GM18951 (cell line): ENCODE measurements around the gene NTNG2.

Experiments used
- POLR2A ChIP-seq: IDR thresholded peaks from 4 replicates; pipeline ENCODE4 v1.6.1; 2011; ENCODE audit warnings: mild to moderate bottlenecking; ENCODE audit not compliant: insufficient read length, insufficient read depth; ENCODE audit errors: extremely low read depth
- in situ Hi-C: fragments of 300-500 bp; cut with MboI; formaldehyde crosslinking; loops from one replicate; pipeline ENCODE4 v1.12.0; 2022; ENCODE audit warnings: low sequenced_read_pairs, mixed read lengths, inconsistent platforms; ENCODE audit not compliant: unreplicated experiment

Gene NTNG2

DNA sequence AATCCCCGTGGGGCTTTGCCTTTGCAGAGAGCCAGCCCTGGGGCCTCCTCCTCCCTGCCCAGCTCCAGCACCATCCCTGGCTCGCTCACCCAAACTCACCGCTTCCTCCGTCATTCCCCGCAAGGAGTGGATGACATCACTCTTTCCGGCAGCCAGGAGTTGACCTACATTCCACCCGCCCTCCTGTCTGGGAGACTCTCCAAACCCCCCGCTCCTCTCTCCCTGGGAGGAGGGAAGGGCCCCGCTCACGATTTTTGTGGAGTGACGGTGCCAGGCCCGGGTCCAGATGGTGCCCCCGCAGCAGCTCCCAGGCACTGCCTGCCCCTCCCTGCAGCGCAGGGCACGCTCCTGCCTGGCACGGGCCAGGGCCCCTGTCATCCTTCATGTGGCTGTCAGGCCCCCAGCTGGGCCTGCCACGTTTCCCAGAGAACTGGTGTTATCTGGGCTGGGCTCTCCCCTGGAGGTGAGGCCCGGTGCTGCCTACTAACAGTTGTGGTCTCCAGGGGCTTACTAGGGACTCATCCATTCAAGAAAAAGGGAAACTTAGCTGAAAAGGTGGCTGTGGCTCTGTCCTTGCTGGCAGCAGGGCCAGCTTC, 52.3 kb downstream of the NTNG2 start:
- in situ Hi-C loops, result no loop called here
- TF ChIP-seq POLR2A, result no peak

DNA sequence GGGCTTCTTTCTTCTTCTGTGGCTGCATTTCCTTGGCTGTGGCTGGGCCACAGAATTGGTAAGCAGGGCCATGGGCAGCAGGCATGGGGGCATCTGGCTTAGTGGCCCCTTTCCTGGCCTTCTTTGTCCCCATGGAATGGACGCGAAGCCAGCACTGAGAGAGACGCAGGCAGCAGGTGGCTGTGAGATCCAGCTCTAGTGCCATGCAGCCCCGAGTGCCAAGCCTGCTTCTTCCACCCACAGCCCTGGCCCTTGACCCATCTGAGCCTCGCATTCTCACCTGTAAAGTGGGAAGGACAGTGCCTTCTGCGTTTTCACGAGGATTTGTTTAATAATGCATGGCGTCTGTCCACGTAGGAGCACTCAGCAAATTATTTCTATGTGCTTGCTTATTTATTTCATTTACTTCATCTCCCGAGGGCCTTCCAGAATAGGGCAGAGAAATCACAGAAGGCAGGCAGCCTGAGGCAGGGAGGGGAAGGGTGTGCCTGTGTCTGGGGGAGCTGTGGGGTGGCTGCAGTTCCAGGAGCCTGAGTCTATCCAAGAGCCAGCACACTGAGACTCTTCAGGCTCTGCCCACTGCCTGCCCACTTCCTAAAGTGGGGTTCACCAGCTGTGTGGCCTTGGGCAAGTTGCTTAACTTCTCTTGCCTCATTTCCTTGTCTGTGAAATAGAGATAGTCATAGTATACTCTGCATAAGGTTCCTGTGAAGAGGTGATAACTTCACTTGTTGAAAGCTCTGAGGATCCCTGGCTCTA, 55.2 kb downstream of the NTNG2 start:
- in situ Hi-C loops, result no loop called here
- no peak for TF ChIP-seq POLR2A

DNA sequence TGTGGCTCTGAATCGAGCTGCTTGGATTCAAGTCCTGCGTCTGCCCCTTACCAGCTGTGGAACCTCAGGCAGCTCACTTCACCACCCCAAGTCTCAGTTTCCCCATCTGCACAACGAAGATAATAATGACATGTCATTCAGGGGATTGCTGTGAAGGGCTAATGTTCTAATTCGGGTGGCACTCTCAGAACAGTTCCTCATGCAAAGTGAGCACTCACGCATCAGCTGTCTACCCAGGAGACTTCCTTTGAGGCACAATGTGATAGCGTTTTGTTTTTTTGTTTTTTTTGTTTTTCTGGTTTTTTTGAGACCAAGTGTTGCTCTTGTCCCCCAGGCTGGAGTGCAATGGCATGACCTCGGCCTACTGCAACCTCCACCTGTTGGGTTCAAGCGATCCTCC, 56.4 kb downstream of the NTNG2 start:
- in situ Hi-C loops, result no loop called here

DNA sequence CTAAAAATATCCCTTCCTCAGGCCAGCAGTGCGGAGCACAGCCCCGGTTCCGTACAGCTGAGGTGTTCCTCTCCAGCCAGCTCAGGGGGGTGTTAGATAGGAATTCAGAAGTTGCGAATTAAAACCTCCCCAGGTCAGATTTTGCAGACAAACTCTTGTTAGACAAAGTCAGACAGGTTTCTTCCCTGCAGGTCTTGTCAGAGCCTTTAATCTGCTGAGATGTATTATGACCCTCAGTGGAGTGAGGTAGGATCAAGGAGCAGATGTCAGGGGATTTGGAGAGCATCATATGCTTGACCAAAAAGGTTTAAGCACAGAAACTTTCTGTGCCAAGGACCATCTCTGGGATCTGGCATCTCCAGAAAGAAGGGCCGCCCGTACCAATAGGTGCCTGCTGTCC, 60.1 kb downstream of the NTNG2 start:
- in situ Hi-C loops, result no loop called here
- TF ChIP-seq POLR2A, result no peak

More for the DNA sequence above, 56.4 kb downstream of the NTNG2 start:
- no peak for TF ChIP-seq POLR2A

DNA sequence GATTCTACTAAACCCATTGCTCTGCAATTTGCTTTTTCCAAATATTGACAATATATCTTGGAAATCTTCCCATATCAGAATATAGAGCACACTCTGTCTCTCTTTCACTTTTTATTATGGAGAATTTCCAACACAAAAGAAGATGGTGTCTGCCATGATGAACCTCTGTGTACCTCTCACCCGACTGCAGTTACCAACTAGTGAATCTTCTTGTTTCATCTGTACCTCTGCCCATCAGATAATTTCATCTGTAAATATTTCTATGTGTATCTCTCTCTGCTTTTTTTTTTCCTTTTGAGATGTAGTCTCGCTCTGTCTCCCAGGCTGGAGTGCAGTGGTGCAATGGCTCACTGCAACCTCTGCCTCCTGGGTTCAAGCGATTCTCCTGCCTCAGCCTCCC, 62.8 kb downstream of the NTNG2 start:
- TF ChIP-seq POLR2A, result no peak
- in situ Hi-C loops, result no loop called here

DNA sequence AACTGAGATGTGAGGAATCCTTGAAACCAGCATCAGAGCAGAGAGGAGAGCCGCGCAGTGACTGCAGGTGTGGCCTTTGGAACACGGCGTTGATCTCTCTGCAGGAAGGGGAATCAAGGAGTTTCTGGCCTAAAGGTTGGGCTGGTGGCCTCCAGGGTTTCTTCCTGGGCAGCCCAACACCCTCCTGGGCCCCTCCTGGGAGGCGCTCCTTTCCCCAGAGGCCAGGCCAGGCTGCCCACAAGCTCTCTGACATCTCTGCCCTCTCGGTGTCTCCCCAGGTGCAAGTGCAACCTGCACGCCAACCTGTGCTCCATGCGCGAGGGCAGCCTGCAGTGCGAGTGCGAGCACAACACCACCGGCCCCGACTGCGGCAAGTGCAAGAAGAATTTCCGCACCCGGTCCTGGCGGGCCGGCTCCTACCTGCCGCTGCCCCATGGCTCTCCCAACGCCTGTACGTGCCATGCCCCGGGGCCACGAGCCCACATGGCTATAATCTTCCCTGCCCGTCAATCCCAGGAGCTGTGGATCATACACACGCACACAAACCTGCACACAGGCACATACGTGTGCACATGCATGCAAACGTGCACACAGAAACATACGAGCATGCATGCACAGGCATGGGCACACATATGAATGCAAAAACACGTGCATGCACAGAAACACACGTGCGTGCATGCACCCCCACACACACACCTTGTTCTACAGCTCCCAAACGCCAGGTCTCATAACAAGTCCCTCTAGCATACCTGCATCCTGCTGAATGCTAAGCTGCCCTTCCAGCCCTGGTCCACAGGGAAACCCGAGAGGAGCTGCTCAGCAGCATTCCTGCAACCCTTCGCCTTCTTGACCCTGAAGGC, 64.9 kb downstream of the NTNG2 start:
- no peak for TF ChIP-seq POLR2A
- in situ Hi-C loops, result no loop called here

DNA sequence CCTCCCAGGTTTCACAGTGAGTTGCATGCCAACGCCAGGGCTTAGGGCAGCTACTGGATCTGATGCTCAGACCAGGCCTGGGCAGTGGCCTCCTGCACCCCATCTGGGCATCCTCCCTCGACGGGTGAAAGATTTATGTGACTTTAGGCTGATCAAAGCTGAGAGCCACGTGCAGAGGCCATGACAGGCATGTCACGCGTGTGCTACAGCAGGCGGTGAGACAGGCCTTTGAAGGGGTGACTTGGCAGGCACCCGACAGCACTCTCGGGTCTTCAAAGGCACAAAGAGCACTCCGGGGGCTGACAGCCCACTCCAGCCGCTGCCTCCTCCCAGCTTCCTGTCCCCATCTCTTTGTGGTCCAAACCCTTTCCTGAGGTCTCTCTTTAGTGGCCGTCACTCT, 66.2 kb downstream of the NTNG2 start:
- TF ChIP-seq POLR2A, result no peak
- in situ Hi-C loops, result no loop called here

DNA sequence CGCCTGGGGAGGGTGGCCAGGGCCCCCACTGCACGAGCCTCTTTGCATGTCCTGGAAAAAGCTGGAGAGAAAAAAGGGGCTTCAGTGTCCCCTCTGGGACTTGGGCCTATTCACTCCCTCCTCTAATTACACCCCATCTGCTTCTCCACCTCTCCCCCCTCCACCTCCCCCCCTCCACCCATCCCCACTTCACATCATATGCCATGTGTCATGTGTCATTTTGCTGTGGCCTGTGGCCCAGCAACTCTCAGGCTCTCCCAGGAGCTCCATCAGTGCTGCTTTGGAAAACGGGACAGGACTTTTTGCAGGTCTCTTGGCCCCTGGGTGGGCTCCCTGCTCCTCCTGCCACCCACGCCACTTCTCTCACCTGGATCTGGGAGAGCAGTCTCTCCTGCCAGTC, 68.7 kb downstream of the NTNG2 start:
- TF ChIP-seq POLR2A, result no peak
- in situ Hi-C loops, result loop anchor here (10.0 kb wide), 1 partner anchor 466 kb away; no protein-coding TSS in a partner anchor

DNA sequence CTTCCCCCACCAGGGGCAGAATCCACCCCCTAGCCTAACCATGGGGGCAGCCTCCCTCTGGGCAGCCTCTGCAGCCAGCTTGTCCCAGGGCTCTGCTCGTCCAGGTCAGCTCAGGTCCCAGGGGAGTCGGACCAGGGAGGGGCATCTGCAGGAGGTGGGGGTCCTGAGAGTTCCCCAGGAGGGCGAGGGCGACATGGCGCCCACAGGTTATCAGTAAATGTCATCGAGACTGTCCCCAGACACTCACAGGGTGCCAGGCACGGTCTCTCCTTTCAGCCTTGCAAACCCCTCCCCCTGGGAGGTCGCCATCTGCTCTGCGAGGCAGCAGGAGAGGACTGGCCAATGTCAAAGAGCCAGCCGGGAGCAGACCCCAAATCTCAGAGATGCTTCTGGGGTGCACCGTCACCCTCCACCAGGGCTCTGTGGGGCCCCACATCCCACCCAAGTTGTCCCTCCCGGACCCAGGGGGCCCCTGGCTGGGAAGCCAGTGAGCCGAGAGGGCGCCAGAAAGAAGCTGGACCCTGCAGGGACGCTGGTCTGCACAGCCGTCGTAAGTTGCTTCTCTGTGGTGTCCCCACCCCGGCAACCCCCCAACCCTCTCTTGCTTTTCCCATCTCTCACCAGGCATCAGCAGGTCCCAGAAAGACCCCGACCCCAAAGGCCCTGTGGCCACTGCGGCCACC, 69.3 kb downstream of the NTNG2 start:
- TF ChIP-seq POLR2A, result no peak
- in situ Hi-C loops, result loop anchor here (10.0 kb wide), 1 partner anchor 466 kb away; no protein-coding TSS in a partner anchor

DNA sequence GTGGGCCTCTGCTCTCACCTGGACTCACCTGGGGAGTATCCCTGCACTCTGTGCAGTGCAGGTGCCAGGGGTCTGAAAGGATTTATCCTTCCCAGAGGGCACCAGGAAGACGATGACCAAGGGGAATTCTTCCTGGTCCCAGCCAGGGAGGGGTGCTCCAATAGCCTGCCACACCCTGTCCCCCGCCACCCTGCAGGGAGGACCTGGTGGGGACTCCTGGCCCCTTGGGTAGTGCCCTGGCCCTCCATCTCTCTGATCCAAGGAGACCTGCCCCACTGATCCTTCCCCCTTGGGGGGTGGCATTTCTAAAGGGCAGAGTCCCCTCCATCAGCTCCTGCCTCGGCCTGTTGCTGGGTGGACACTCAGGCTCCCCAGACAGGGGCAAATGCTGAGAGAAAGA, 70.7 kb downstream of the NTNG2 start:
- in situ Hi-C loops, result loop anchor here (10.0 kb wide), 1 partner anchor 468 kb away; no protein-coding TSS in a partner anchor
- no peak for TF ChIP-seq POLR2A

DNA sequence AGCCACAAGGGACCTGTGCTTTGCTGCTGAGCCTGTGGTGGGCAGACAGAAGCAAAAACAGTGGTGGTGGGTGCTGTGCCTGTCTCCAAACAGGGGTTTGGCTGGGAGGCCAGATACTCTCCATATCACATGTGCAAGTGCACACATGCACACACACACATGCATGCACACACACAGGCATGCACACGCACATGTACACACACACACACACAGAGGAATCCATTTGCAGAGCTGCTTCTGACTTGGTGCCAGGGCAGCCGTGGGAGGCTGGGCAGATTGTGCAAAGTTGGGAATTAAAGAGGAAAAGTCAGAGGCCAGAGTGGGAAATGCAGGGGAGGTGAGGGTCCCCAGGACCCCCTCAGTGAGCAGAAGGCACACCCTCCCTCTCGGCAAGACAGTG, 71.3 kb downstream of the NTNG2 start:
- TF ChIP-seq POLR2A, result no peak
- in situ Hi-C loops, result loop anchor here (10.0 kb wide), 1 partner anchor 468 kb away; no protein-coding TSS in a partner anchor

DNA sequence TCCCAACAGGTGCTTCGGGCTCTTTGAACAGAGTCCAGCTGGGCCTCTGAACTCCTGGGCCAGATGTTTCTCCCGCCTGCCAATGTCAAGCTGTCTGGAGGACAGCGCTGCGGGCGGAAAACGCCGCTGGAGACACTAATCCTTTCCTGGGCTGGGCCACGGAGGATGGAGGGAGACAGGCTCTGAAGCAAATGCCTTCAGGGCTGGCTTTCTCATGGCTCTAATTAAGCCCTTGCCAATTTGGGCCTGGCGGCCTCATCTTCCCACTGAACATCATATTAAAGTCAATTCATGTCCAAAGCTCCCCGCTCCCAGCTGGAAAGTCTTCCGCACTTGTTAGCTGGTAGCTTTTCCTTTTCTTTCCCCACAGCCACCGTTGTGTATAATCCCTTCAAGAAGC, 72.7 kb downstream of the NTNG2 start:
- no peak for TF ChIP-seq POLR2A
- in situ Hi-C loops, result loop anchor here (10.0 kb wide), 1 partner anchor 470 kb away; no protein-coding TSS in a partner anchor

DNA sequence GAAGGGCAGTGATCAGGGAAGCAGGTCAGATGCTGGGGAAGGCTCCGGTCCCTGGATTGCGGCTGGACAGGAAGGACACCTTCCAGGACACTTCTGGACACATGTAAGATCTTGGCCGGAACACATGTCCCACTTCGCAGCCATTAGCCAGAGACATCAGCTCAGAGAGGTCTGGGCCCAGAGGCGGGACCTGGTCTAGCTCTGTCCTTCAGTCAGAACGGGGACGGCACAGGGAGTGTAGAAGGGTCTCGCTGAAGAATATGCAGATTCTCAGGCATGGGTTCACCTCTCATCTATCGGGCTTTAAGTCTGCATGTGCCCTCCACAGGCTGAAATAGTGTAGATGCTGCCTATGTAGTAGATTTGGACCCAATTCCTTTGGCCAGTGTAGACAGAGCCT, 73.3 kb downstream of the NTNG2 start:
- no peak for TF ChIP-seq POLR2A
- in situ Hi-C loops, result loop anchor here (10.0 kb wide), 1 partner anchor 470 kb away; no protein-coding TSS in a partner anchor
